GM18498 (cell line): ENCODE results near the gene SPAG7.

ENCODE experiments used
- ATAC-seq: cut with Tn5 transposase; IDR thresholded peaks from one replicate; pipeline ENCODE4 v1.9.1; 2021; ENCODE audit warnings: mild to moderate bottlenecking, moderate library complexity; ENCODE audit not compliant: unreplicated experiment

Gene SPAG7

GRCh38 chr17:4950075-4950745 lies 17.4 kb downstream of the SPAG7 start:
- peak; percentile 3 for ATAC-seq

GRCh38 chr17:4949321-4950074 lies 18.1 kb downstream of the SPAG7 start:
- ATAC-seq: peak; percentile 36

DNA sequence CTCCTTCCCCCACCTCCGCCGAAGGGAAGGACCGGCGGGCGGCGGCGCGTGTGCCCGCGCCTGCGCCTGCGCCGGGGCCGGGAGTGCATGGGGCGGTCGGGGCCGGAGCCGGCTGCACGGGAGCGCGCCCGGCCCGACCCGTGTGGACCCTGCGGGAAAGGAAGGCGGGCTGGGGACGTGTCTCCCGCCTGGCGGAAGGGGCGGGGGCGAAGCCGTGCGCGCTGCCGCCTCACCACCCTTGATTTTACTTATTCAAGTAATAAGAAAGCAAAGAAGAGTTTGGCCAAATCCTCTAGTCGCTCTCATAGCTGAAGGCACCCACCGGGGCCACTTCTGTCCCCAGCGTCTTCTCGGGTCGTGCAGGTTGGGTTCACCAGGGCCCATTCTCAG lies 18.7 kb downstream of the SPAG7 start:
- peak; percentile 37 for ATAC-seq

- ATAC-seq: peak; percentile 20
Observed at GRCh38 chr17:4948166-4948930, 19.3 kb downstream of the SPAG7 start, which contains the start of gene PFN1. Gene PFN1, minus strand, starts transcription at chr17:4948530. Its CDS starts 136 bp downstream, at chr17:4948394.

DNA sequence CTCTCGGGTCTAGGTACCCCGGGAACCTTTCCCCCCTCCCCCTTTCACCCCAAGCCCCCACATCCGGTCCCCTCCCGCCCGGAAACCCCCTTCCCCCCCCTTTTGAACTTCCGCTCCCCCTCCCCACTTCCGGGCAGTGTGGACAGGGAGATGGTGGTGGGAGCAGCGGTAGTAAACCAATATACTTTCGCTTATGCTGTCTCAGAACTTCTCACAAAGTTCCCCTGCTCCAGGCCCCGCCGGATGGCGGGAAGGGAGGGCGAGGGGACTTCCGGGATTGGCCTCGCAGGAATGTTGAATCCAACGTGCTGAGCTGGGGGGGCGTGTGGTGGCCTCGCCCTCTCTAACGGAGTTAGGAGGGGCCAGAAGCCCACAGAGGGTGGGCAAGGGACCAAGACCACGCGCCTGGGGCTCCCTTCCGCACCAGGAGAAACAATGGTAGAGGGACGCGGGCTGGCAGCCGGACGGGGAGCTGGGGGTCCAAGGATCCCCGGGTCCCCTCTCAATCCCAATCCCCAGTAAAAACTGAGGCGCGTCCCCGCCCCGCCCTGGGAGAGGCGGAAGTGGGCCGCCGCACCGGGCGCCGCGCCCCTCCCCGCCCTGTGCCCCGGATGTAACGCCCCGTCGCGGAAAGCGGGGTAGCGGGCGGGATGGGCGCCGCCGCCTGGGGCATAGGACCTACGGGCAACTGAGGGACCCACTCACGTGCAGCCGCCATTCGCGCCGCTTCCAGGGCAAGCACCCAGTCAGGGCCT lies 20.0 kb downstream of the SPAG7 start:
- ATAC-seq: no peak

DNA sequence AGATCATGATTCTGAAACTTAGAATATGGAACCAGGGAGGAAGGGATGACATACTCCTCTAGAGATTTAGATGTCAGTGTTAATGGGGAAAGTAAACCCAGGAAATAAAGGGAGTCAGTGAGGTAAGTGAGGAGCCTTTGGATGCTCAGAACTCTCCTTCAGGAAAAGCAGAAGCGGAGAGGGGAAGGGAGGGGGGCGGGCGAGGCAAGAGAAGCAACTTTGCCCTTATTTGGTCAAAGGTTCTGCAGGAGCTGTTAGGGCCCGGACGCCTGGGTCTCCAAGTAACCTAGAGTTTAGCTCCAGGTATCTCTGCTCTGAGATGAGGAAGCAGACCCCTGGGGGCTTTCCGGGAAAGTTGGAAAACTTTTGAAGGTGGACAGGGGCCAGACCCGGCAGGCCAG lies 20.6 kb downstream of the SPAG7 start:
- no peak for ATAC-seq

DNA sequence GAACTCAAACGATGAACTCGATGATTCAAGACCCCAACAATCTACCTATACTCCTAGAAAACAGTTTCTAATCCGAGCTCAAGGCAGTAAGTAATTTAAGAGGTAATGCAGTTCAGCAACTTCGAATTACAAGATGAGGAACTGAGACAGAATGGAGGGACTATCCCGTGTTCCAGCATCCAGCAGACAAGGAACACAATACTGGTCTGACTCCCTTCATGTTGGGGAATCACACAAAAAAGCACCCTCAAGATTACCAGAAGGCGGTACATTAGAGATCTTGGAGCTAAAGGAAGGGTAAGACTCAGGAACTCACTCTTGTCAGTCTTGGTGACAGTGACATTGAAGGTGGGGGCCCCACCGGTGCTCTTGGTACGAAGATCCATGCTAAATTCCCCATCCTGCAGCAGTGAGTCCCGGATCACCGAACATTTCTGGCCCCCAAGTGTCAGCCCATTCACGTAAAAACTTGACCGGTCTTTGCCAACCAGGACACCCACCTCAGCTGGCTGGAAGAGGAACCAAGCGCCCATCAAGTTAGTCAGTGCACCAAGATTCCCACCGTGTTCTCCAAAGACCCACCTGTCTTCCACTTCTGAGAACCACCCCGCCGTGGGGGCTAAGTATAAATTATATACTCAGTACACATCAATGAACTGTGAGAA lies 21.2 kb downstream of the SPAG7 start:
- no peak for ATAC-seq

GRCh38 chr17:4945944-4946280 lies 21.7 kb downstream of the SPAG7 start:
- no peak for ATAC-seq

DNA sequence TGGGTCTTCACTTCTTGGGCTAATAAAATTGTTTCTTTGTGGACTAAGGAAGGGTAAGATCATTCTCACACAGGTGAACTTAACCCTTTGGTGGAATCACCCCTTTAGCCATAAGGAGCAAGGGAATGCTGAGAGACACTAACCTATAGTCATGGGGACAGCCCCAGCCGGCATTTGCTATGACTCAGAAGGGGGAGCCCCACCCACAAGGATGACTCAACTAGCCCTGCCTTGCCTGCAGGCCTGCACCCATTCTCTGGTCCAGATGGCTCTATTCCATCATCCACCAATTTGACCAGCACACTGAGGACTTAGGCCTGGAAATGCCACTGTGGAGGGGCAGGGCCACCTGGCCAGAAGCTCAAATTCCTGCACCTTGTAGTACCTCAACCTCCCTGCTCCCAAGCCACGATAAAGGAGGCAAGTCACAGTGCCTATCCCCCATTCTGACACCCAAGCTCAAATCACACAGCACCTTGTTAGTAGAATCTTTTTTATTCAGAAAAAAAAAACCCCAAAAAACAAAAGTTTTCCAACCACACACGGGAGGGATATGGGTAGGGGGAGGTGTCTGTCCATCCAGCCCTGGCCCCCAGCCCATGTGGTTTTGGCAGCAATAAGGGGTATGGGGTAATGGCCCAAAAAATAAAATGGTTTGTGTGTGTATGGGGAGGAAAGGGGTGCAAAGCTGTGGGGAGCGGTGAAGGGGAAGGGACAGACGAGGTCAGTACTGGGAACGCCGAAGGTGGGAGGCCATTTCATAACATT lies 22.3 kb downstream of the SPAG7 start:
- no peak for ATAC-seq

DNA sequence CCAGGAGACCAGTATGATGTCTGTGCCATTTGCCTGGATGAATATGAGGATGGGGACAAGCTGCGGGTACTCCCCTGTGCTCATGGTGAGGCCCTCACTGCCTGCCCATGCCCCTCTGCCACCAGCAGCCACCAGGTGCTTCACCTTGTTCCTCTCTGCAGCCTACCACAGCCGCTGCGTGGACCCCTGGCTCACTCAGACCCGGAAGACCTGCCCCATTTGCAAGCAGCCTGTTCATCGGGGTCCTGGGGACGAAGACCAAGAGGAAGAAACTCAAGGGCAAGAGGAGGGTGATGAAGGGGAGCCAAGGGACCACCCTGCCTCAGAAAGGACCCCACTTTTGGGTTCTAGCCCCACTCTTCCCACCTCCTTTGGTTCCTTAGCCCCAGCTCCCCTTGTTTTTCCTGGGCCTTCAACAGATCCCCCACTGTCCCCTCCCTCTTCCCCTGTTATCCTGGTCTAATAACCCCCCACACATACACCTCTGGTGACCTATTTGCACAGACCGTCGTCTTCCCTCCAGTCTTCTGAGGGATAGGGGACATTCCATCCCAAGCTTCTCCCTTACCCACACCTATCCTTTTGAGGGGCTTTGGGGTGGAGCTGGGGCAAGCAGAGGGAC lies 23.0 kb downstream of the SPAG7 start:
- no peak for ATAC-seq

- ATAC-seq: no peak
Observed at GRCh38 chr17:4944163-4944553, 23.5 kb downstream of the SPAG7 start.

DNA sequence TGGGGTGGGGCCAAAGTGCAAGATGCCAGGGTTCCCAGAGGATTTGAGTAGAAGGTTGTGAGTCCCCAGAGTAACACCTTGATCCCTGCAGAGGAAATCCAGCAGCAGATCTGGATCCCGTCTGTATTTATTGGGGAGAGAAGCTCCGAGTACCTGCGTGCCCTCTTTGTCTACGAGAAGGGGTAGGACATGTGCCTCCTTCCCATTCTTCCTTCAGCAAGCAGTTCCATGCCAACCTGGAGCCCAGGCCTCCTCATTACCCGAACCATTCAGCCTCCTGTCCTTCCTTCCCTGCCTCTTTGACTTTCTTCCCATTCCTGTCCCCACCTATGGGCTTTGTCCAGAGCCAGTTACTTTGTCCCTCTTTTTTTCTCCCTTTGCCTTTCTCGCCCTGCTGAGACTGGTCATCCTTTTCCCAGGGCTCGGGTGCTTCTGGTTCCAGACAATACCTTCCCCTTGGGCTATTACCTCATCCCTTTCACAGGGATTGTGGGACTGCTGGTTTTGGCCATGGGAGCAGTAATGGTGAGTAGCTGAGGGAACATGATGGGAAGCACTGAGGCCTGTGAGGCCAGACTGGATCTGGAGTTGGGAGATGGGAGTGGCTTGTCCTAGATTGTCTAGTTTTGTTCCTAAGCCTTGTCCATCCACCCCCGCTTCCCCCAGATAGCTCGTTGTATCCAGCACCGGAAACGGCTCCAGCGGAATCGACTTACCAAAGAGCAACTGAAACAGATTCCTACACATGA lies 24.7 kb downstream of the SPAG7 start:
- no peak for ATAC-seq

DNA sequence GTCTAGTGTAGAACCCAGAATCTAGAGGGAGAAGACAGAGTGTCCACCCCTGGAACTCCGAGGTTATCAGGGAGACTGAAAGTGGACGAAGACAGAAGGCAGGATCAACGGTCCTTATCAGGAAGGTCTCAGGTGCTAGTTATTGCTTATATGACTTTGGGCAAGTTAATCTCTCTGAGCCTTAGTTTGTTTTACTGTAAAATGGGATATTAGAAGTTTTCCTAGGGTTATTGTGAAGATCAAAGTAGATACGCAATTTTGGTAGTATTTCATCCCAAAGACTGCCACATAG lies 26.4 kb downstream of the SPAG7 start:
- no peak for ATAC-seq

DNA sequence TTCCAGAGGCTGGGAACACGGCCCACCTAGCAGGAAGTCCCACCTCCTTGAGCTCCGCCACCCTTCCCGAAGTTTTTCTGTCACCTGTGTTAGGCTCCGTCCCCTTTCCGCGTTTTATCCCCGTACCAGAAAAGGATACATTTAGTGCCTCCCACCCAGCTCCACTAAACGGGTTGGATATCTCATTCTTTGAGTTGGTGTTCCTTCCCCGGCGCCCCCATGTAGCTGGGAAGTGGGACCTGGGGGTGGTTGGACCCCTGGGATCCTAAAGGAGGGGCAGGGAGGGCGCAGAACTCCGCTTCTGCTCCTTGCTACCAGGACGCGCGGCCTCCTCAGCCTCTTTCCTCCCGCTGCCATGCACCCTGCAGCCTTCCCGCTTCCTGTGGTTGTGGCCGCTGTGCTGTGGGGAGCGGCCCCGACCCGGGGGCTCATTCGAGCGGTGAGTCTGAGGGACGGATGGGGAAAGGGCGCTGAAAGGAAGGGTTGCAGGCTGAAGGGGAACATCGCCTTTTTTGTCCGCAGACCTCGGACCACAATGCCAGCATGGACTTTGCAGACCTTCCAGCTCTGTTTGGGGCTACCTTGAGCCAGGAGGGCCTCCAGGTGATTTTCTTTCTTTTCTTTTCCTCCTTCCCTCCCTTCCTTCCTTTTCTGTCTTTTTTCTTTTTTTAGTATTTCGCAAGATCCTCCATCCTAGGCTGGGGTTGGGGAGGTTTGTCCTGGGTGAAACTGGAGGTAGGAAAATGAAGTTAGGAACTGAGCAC lies 26.9 kb downstream of the SPAG7 start:
- no peak for ATAC-seq

DNA sequence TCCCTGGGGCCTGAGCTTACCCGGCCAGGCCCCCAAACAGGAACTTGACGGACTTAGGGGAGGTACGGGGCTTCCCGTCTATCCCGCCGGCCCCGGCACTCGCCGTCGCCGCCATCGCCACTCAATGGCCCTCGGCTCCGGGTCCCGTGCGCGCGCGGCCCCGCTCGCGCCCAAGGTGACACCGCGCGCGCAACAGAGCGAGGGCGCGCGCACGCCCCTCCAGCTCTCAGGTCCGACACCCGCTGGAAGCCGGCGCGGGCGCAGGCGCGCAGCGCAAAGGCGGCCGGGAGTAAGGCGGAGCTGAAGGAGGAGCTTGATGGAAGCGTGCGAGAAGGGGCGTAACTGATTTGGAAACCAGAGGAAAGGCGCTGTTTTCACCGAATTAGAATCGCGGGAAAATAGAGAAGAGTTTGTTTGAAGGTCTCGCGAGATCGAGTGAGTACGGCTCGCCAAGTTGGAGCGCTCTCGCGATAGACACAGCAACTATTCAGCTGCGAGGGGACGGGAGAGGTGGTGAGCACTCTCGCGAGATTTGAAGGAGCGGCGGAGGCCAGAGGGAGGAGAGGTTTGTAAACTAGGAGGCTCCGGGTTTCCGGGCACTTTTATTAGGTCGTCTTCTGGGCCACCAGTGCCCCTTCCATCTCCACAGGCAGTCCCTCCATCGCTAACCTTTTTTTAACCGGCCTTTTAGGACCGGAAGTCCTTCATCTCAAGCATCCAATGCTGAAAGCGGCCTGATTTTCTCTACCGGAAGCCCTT lies 27.6 kb downstream of the SPAG7 start, which contains the start of the genes RNF167 and SLC25A11:
Gene RNF167 (plus strand): TSS at position 473 of the 759 bp plus-strand sequence. CDS start 642 bp downstream, outside the sequence.
Gene SLC25A11 (minus strand): TSS at position 251 of the 759 bp plus-strand sequence. CDS start 136 bp downstream, at position 115.
- peak; percentile 74 for ATAC-seq

DNA sequence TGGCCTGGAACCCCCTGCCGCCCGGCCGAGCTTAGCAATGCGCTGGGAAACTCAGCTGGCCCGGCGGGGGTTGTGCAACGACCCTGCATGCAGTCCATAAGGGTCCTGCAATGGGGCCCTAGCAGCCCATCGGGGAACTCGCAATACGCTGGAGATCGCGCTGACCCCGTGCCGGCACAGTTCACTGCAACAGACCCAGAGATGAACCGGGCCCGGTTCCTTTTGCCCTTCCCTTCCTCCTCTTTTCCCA lies 28.1 kb downstream of the SPAG7 start:
- peak; percentile 15 for ATAC-seq
